Sigmoid colon (tissue), 4 donors: Measurements from ENCODE around the gene ZNF638.

Experiments used
- CTCF ChIP-seq, 4 experiments: fragments of 450-650 bp in 3 of 4; fragments of 200-600 bp in 1 of 4; IDR thresholded peaks; one replicate each; pipeline ENCODE4 v1.5.1; 2016 to 2019; ENCODE audit warnings: antibody characterized with exemption in 4 of 4, mild to moderate bottlenecking in 3 of 4, moderate library complexity in 2 of 4
- POLR2A ChIP-seq, 2 donors: fragments of 450-650 bp; IDR thresholded peaks; one replicate each; pipeline ENCODE4 v1.6.1; 2016; ENCODE audit warnings: antibody characterized with exemption in 2 of 2, mild to moderate bottlenecking in 2 of 2, moderate library complexity in 2 of 2
- POLR2AphosphoS5 ChIP-seq, 4 donors: sonication (generic); formaldehyde crosslinking; IDR thresholded peaks; one replicate each; pipeline ENCODE4 v1.6.1; 2017; ENCODE audit warnings: antibody characterized with exemption in 4 of 4

GRCh38 chr2:71330155-71330554 is 1.4 kb upstream of the ZNF638 start:
- TF ChIP-seq POLR2AphosphoS5 (IDR thresholded peaks at IDR 0.05) = no peak
- TF ChIP-seq POLR2A (IDR thresholded peaks at IDR 0.05) = no peak
- TF ChIP-seq CTCF (IDR thresholded peaks at IDR 0.05) = no peak
